Vagina (tissue), 2 donors: ENCODE data around the gene MPST. TPM values are rescaled to one million over a fixed set of nuclear protein-coding genes. Genes with fewer than 3 reads are reported as not detected.
A peak's percentile ranks its signal among the peaks of the same experiment; 100 is the strongest.

Experiments used
- DNase-seq, 2 donors: peaks; one replicate each; pipeline ENCODE4 v3.0.0-alpha.2; 2017; ENCODE audit errors: extremely low spot score in 2 of 2
- H3K27ac ChIP-seq: fragments of 200-600 bp; sonication (generic); one replicate; pipeline ENCODE4 v1.5.1; 2019
- H3K27me3 ChIP-seq: fragments of 200-600 bp; sonication (generic); one replicate; pipeline ENCODE4 v1.5.1; 2019
- H3K36me3 ChIP-seq, 2 donors: fragments of 200-600 bp; sonication (generic); one replicate each; pipeline ENCODE4 v1.5.1; 2017 to 2019
- H3K4me1 ChIP-seq: fragments of 200-600 bp; sonication (generic); one replicate; pipeline ENCODE4 v1.5.1; 2019
- H3K4me3 ChIP-seq, 2 donors: fragments of 200-600 bp; sonication (generic); 1 replicate in 1 of 2; 2 replicates in 1 of 2; pipeline ENCODE4 v1.5.1; 2016 to 2019
- H3K9me3 ChIP-seq: fragments of 200-600 bp; sonication (generic); one replicate; pipeline ENCODE4 v1.5.1; 2019
- CTCF ChIP-seq, 3 experiments: fragments of 450-650 bp in 2 of 3; fragments of 200-600 bp in 1 of 3; sonication (generic) in 1 of 3; IDR thresholded peaks; one replicate each; pipeline ENCODE4 v1.5.1; 2017 to 2019; ENCODE audit warnings: antibody characterized with exemption in 3 of 3, mild to moderate bottlenecking in 2 of 3, moderate library complexity in 2 of 3
- POLR2A ChIP-seq, 2 donors: fragments of 450-650 bp; IDR thresholded peaks; one replicate each; pipeline ENCODE4 v1.6.1; 2017; ENCODE audit warnings: antibody characterized with exemption in 2 of 2, mild to moderate bottlenecking in 2 of 2, moderate library complexity in 2 of 2
- POLR2AphosphoS5 ChIP-seq, 2 donors: sonication (generic); formaldehyde crosslinking; IDR thresholded peaks; one replicate each; pipeline ENCODE4 v1.9.0; 2017; ENCODE audit warnings: antibody characterized with exemption in 2 of 2, mild to moderate bottlenecking in 2 of 2, low read depth in 1 of 2; ENCODE audit not compliant: insufficient read depth in 1 of 2
- intact Hi-C: fragments of 100-400 bp; cut with DNase I; formaldehyde crosslinking; loops from one replicate; pipeline ENCODE4 v1.15.1; 2023
- total RNA-seq: library from RNA; depleted of rRNA; stranded (reverse); fragments of >200 nt; gene quantifications from one replicate; pipeline ENCODE4 v1.2.3, GENCODE V29; 2016

MPST gene
- total RNA-seq, 1 donor from 2014 or later = 126 TPM

DNA sequence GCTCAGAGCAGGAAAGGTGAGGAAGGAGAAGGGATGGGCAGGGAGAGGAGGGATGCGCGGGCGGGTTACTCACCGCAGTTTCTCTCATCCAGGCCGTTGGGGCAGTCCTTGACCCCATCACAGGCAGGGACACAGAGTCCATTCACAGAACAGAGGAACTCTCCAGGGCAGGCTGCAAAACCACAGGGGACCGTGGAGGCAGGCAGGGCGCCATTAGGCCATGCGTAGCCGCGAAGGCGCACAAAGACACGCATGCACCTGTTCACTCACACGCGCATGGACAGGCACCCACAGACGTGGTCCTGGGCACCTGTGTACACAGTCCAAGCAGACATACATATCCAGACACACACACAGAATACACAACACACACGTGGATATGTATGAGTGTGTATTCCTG is 55.0 kb downstream of the MPST start:
- Histone ChIP-seq H3K4me3 (no peak overlapping the region), H3K9me3 (no peaks in the 10 kb centered on the region), H3K36me3 (no peaks in the 10 kb centered on the region), H3K4me1 (no peaks in the 10 kb centered on the region), H3K27me3 (peaks cover 2% of the 10 kb centered on the region), H3K27ac (no peak overlapping the region)
- no peak for TF ChIP-seq CTCF (IDR thresholded peaks at IDR 0.05)
- TF ChIP-seq POLR2A (IDR thresholded peaks at IDR 0.05) = no peak
- TF ChIP-seq POLR2AphosphoS5 (IDR thresholded peaks at IDR 0.05; ENCODE audit: insufficient read depth in 1 of 2, low read depth in 1 of 2) = no peak
- DNase-seq = no peak
- intact Hi-C loops = no loop called here

DNA sequence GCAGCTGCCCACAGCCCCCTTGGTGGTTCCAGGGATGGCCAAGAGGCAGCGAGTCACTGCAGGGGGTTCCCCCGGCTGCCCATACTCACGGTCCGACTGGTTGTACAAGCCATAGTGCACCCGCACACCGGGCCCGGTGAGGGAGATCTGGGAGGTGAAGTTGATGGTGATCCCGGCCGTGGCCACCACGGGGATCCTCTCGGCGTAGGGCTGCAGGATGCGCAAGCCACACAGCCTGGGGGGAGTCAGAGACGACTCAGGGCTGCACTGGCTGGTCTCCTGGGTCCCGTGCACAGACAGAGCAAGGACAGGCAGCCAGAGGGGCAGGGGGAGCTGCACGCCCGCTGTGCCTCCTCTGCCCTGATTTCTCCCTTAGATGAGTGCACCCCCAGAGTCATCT is 55.5 kb downstream of the MPST start:
- Histone ChIP-seq H3K4me1 (no peaks in the 10 kb centered on the region), H3K4me3 (no peak overlapping the region), H3K36me3 (no peaks in the 10 kb centered on the region), H3K9me3 (no peaks in the 10 kb centered on the region), H3K27ac (no peak overlapping the region), H3K27me3 (no peaks in the 10 kb centered on the region)
- intact Hi-C loops = no loop called here
- TF ChIP-seq POLR2A (IDR thresholded peaks at IDR 0.05) (no peak), POLR2AphosphoS5 (IDR thresholded peaks at IDR 0.05; ENCODE audit: insufficient read depth in 1 of 2, low read depth in 1 of 2) (no peak), CTCF (IDR thresholded peaks at IDR 0.05) (no peak)
- no peak for DNase-seq

GRCh38 chr22:37075822-37076433 is 56.4 kb downstream of the MPST start:
- intact Hi-C loops = no loop called here
- no peak for DNase-seq
- H3K36me3 ChIP-seq = no peaks in the 10 kb centered on the region
- no peaks in the 10 kb centered on the region for H3K4me1 ChIP-seq
- no peak for TF ChIP-seq CTCF (IDR thresholded peaks at IDR 0.05)
- H3K27me3 ChIP-seq = no peaks in the 10 kb centered on the region
- H3K4me3 ChIP-seq = no peak overlapping the region
- H3K27ac ChIP-seq = no peak overlapping the region
- H3K9me3 ChIP-seq = no peaks in the 10 kb centered on the region

GRCh38 chr22:37077802-37078448 is 58.4 kb downstream of the MPST start:
- no peak overlapping the region for H3K4me3 ChIP-seq
- intact Hi-C loops = no loop called here
- no peak for DNase-seq

More at GRCh38 chr22:37077802-37078448, 58.4 kb downstream of the MPST start:
- H3K27ac ChIP-seq = no peak overlapping the region
- H3K9me3 ChIP-seq = no peaks in the 10 kb centered on the region
- H3K27me3 ChIP-seq = no peaks in the 10 kb centered on the region
- H3K36me3 ChIP-seq = no peaks in the 10 kb centered on the region
- TF ChIP-seq POLR2A (IDR thresholded peaks at IDR 0.05) (no peak), CTCF (IDR thresholded peaks at IDR 0.05) (peak; percentile 67 to 88 (median 77)), POLR2AphosphoS5 (IDR thresholded peaks at IDR 0.05; ENCODE audit: insufficient read depth in 1 of 2, low read depth in 1 of 2) (peak in 1 of 2 donors; percentile 20)
- no peaks in the 10 kb centered on the region for H3K4me1 ChIP-seq
